Neuronal stem cell (in vitro differentiated cells): ENCODE measurements around the gene FADS1.

ENCODE experiments used
- DNase-seq: peaks from one replicate; pipeline ENCODE4 v3.0.0-alpha.2; 2013; ENCODE audit warnings: low spot score
- H2AFZ ChIP-seq: one replicate; pipeline ENCODE4 v1.6.1; 2013; ENCODE audit warnings: mild to moderate bottlenecking, low read length, inconsistent platforms
- H2AK5ac ChIP-seq: 2 replicates; pipeline ENCODE4 v1.6.1; 2013; ENCODE audit warnings: low read depth, mild to moderate bottlenecking, inconsistent platforms, low read length, moderate library complexity, mixed read lengths
- H2BK120ac ChIP-seq: 2 replicates; pipeline ENCODE4 v1.6.1; 2013; ENCODE audit warnings: low read depth, mild to moderate bottlenecking, inconsistent platforms, low read length, moderate library complexity, mixed read lengths
- H2BK12ac ChIP-seq: one replicate; pipeline ENCODE4 v1.6.1; 2013; ENCODE audit warnings: low read length, inconsistent platforms
- H2BK15ac ChIP-seq: 2 replicates; pipeline ENCODE4 v1.6.1; 2013; ENCODE audit warnings: mild to moderate bottlenecking, low read length, inconsistent platforms, mixed read lengths
- H2BK5ac ChIP-seq: one replicate; pipeline ENCODE4 v1.6.1; 2013; ENCODE audit warnings: inconsistent platforms, mild to moderate bottlenecking, low read length, moderate library complexity
- H3K14ac ChIP-seq: one replicate; pipeline ENCODE4 v1.6.1; 2013; ENCODE audit warnings: low read length, inconsistent platforms
- H3K18ac ChIP-seq: 2 replicates; pipeline ENCODE4 v1.6.1; 2013; ENCODE audit warnings: low read length, inconsistent platforms
- H3K23ac ChIP-seq: 2 replicates; pipeline ENCODE4 v1.6.1; 2013; ENCODE audit warnings: low read depth, mild to moderate bottlenecking, mixed read lengths, low read length, inconsistent platforms; ENCODE audit not compliant: poor library complexity
- H3K27ac ChIP-seq: replicated peaks from 3 replicates; pipeline ENCODE4 v1.5.1; 2013; ENCODE audit warnings: low read length, inconsistent platforms
- H3K27me3 ChIP-seq, 3 experiments: 2 replicates each; pipeline ENCODE4 v1.6.1; 2013; ENCODE audit warnings: low read length in 3 of 3, mild to moderate bottlenecking in 2 of 3, inconsistent platforms in 1 of 3, low read depth in 1 of 3, mixed read lengths in 1 of 3, moderate library complexity in 1 of 3; ENCODE audit not compliant: control insufficient read depth in 3 of 3, insufficient read depth in 3 of 3
- H3K36me3 ChIP-seq, 2 donors: replicated peaks in 1 of 2; 2 replicates each; pipeline ENCODE4 v1.6.1; 2013; ENCODE audit warnings: low read length in 2 of 2; ENCODE audit not compliant: control insufficient read depth in 2 of 2, insufficient read depth in 2 of 2
- H3K4ac ChIP-seq: 2 replicates; pipeline ENCODE4 v1.6.1; 2013; ENCODE audit warnings: inconsistent platforms, mild to moderate bottlenecking, low read length, moderate library complexity
- H3K4me1 ChIP-seq, 2 donors: 1 replicate in 1 of 2; 2 replicates in 1 of 2; pipeline ENCODE4 v1.6.1; 2013; ENCODE audit warnings: low read length in 2 of 2, low read depth in 1 of 2; ENCODE audit not compliant: control insufficient read depth in 2 of 2, insufficient read depth in 1 of 2
- H3K4me2 ChIP-seq: one replicate; pipeline ENCODE4 v1.6.1; 2013; ENCODE audit warnings: mild to moderate bottlenecking, low read length, inconsistent platforms; ENCODE audit not compliant: insufficient read depth, poor library complexity, severe bottlenecking
- H3K4me3 ChIP-seq, 2 donors: 2 replicates each; pipeline ENCODE4 v1.5.1; 2013; ENCODE audit warnings: low read length in 2 of 2, mild to moderate bottlenecking in 2 of 2, inconsistent platforms in 1 of 2, moderate library complexity in 1 of 2
- H3K79me1 ChIP-seq: one replicate; pipeline ENCODE4 v1.6.1; 2013; ENCODE audit warnings: low read depth, mild to moderate bottlenecking, inconsistent platforms, low read length, moderate library complexity
- H3K9ac ChIP-seq: one replicate; pipeline ENCODE4 v1.6.1; 2013; ENCODE audit warnings: mild to moderate bottlenecking, low read depth, low read length, inconsistent platforms; ENCODE audit not compliant: poor library complexity
- H3K9me3 ChIP-seq, 2 donors: replicated peaks in 1 of 2; 2 replicates each; pipeline versions ENCODE3 to v1.6.1; 2013; ENCODE audit warnings: low read length in 2 of 2, mild to moderate bottlenecking in 2 of 2, inconsistent platforms in 1 of 2, low read depth in 1 of 2, mixed read lengths in 1 of 2, moderate library complexity in 1 of 2; ENCODE audit not compliant: control insufficient read depth in 2 of 2, insufficient read depth in 1 of 2
- H4K8ac ChIP-seq: one replicate; pipeline ENCODE4 v1.6.1; 2013; ENCODE audit warnings: low read depth, mild to moderate bottlenecking, inconsistent platforms, low read length, moderate library complexity
- H4K91ac ChIP-seq: one replicate; pipeline ENCODE4 v1.6.1; 2013; ENCODE audit warnings: low read length, low read depth, mild to moderate bottlenecking, inconsistent platforms; ENCODE audit not compliant: poor library complexity
- WGBS, 2 donors: extraction: QIAGEN DNeasy Blood & Tissue Kit; methylation state at CpG; one replicate each; pipeline ENCODE4 v1.1.7; 2013; ENCODE audit warnings: missing lambda C conversion rate in 2 of 2, mixed read lengths in 1 of 2; ENCODE audit not compliant: insufficient read length in 2 of 2, insufficient replicate concordance in 1 of 2; ENCODE audit errors: extremely low coverage in 2 of 2; 5-methylcytosine and 5-hydroxymethylcytosine counted together

Gene FADS1

GRCh38 chr11:61806785-61807184 lies 10.0 kb downstream of the FADS1 start:
- Histone ChIP-seq H4K8ac (no peak overlapping the region), H2AFZ (no peak overlapping the region), H3K36me3 (peaks cover 81 to 98% of the 10 kb centered on the region in 2 donors), H3K23ac (no peak overlapping the region), H3K4ac (no peak overlapping the region), H3K4me1 (no peaks in the 10 kb centered on the region), H3K4me2 (no peak overlapping the region), H3K9me3 (no peaks in the 10 kb centered on the region), H3K18ac (no peak overlapping the region), H2BK120ac (no peak overlapping the region), H4K91ac (no peak overlapping the region), H2AK5ac (no peak overlapping the region), H3K27ac (no peak overlapping the region), H2BK12ac (no peak overlapping the region), H2BK15ac (no peak overlapping the region), H3K9ac (no peak overlapping the region), H3K4me3 (no peak overlapping the region), H3K27me3 (no peaks in the 10 kb centered on the region), H3K79me1 (peaks cover 2% of the 10 kb centered on the region), H3K14ac (no peak overlapping the region), H2BK5ac (no peak overlapping the region)
- no peak for DNase-seq
- no CpG with 5 or more reads among the region's 5 CpGs for WGBS, 2 donors

GRCh38 chr11:61805146-61805545 lies 11.7 kb downstream of the FADS1 start:
- H3K79me1 ChIP-seq = peaks cover 2% of the 10 kb centered on the region
- H3K23ac ChIP-seq = no peak overlapping the region
- H3K4me1 ChIP-seq = no peaks in the 10 kb centered on the region
- H2BK15ac ChIP-seq = no peak overlapping the region
- no peak overlapping the region for H2AK5ac ChIP-seq
- WGBS, 2 donors = no CpG with 5 or more reads among the region's 1 CpG
- H3K4me3 ChIP-seq = no peak overlapping the region
- H4K8ac ChIP-seq = no peak overlapping the region
- H2AFZ ChIP-seq = no peak overlapping the region
- no peaks in the 10 kb centered on the region for H3K27me3 ChIP-seq
- H3K36me3 ChIP-seq = peaks cover 74 to 98% of the 10 kb centered on the region in 2 donors
- H3K4me2 ChIP-seq = no peak overlapping the region
- H3K9ac ChIP-seq = no peak overlapping the region
- no peak overlapping the region for H3K4ac ChIP-seq
- H2BK120ac ChIP-seq = no peak overlapping the region
- no peak overlapping the region for H2BK12ac ChIP-seq
- no peaks in the 10 kb centered on the region for H3K9me3 ChIP-seq
- no peak overlapping the region for H3K14ac ChIP-seq
- no peak overlapping the region for H3K27ac ChIP-seq
- no peak overlapping the region for H2BK5ac ChIP-seq
- H3K18ac ChIP-seq = no peak overlapping the region
- H4K91ac ChIP-seq = no peak overlapping the region
- no peak for DNase-seq

GRCh38 chr11:61803889-61804647 lies 12.7 kb downstream of the FADS1 start:
- no peak overlapping the region for H3K9ac ChIP-seq
- H3K14ac ChIP-seq = no peak overlapping the region
- no peak overlapping the region for H3K4me2 ChIP-seq
- no peak overlapping the region for H4K8ac ChIP-seq
- H3K4me1 ChIP-seq = no peaks in the 10 kb centered on the region
- no peak overlapping the region for H2AFZ ChIP-seq
- H2BK120ac ChIP-seq = no peak overlapping the region
- no peaks in the 10 kb centered on the region for H3K79me1 ChIP-seq
- H3K36me3 ChIP-seq = peaks cover 71 to 98% of the 10 kb centered on the region in 2 donors
- WGBS, 2 donors = no CpG with 5 or more reads among the region's 3 CpGs
- no peak overlapping the region for H4K91ac ChIP-seq
- H3K18ac ChIP-seq = no peak overlapping the region
- no peak for DNase-seq
- H2AK5ac ChIP-seq = no peak overlapping the region
- no peak overlapping the region for H3K4me3 ChIP-seq
- H2BK12ac ChIP-seq = no peak overlapping the region
- H3K27me3 ChIP-seq = no peaks in the 10 kb centered on the region
- no peak overlapping the region for H3K4ac ChIP-seq
- no peaks in the 10 kb centered on the region for H3K9me3 ChIP-seq
- no peak overlapping the region for H3K23ac ChIP-seq
- no peak overlapping the region for H2BK15ac ChIP-seq
- H2BK5ac ChIP-seq = no peak overlapping the region
- no peak overlapping the region for H3K27ac ChIP-seq

- Histone ChIP-seq H3K36me3 (peaks cover 59 to 98% of the 10 kb centered on the region in 2 donors), H2BK15ac (no peak overlapping the region), H3K4me1 (no peaks in the 10 kb centered on the region), H2BK5ac (no peak overlapping the region), H3K9ac (no peak overlapping the region), H2BK12ac (no peak overlapping the region), H3K79me1 (no peaks in the 10 kb centered on the region), H3K4me2 (no peak overlapping the region), H2AK5ac (no peak overlapping the region), H4K91ac (no peak overlapping the region), H3K4me3 (no peak overlapping the region), H3K14ac (no peak overlapping the region), H3K18ac (no peak overlapping the region), H3K9me3 (no peaks in the 10 kb centered on the region), H4K8ac (no peak overlapping the region), H3K27me3 (no peaks in the 10 kb centered on the region), H3K27ac (no peak overlapping the region), H3K4ac (no peak overlapping the region), H2BK120ac (no peak overlapping the region), H2AFZ (no peak overlapping the region), H3K23ac (no peak overlapping the region)
- no peak for DNase-seq
- no CpG with 5 or more reads among the region's 6 CpGs for WGBS, 2 donors
Measured at GRCh38 chr11:61802605-61803004, 14.2 kb downstream of the FADS1 start.
